Coronary artery (tissue), 2 donors: Measurements from ENCODE around the gene P3R3URF.
A peak's percentile ranks its signal among the peaks of the same experiment; 100 is the strongest.
"Not testable (repeated sequence)": the region's sequence is repeated elsewhere in the genome, so short reads cannot be mapped to it uniquely, and the experiment has no call there.

Experiments used
- DNase-seq: peaks from one replicate; pipeline ENCODE4 v3.0.0-alpha.2; 2017; ENCODE audit warnings: low spot score
- H3K27ac ChIP-seq, 2 donors: fragments of 200-600 bp; sonication (generic); one replicate each; pipeline ENCODE4 v1.5.1; 2016 to 2019
- H3K4me3 ChIP-seq: fragments of 200-600 bp; sonication (generic); 2 replicates; pipeline ENCODE4 v1.5.1; 2016; ENCODE audit warnings: mild to moderate bottlenecking, moderate library complexity
- TF ChIP-seq, protein P1 (sequence below): fragments of 200-600 bp; sonication (generic); IDR thresholded peaks from one replicate; pipeline ENCODE4 v1.5.1; 2019; ENCODE audit warnings: antibody characterized with exemption

The P3R3URF gene

DNA sequence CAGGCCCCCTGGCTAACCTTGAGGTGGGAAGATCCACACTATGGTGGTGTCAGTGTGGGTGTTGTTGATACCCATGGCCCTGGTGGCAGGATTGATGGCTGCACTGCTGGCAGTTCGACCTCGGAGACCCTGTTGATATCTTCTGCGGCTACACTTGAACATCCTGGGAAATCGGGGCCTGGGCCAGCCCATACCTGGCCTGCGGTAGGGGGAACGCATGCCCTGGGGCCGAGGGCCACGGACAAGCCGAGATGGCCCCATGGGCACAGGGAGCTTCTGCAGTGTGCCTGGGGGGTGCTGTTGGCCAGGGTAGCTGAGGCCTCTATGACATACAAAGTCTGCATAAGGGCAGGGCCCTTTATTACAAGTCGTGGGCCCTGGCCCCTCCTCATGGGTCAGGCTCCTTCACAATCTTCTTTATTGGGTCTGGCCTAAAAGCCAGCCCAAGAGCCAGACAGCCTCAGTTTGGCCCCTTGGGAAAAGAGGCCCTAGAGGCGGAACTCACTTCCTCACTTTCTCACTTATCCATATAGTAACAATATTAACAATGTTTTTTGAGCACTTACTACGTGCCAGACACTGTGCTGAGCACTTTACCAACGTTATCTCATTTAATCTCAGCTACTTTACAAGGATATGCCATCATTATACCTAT, at the start of gene P3R3URF:
Gene P3R3URF (minus strand): TSS at position 278 of the 655 bp plus-strand sequence. CDS start 17 bp downstream, at position 261.
- no peak for DNase-seq
- Histone ChIP-seq H3K27ac (peak within 1 kb of the TSS in 1 of 2 donors; percentile 85), H3K4me3 (no peak within 1 kb of the TSS)
- TF ChIP-seq, protein P1, sequence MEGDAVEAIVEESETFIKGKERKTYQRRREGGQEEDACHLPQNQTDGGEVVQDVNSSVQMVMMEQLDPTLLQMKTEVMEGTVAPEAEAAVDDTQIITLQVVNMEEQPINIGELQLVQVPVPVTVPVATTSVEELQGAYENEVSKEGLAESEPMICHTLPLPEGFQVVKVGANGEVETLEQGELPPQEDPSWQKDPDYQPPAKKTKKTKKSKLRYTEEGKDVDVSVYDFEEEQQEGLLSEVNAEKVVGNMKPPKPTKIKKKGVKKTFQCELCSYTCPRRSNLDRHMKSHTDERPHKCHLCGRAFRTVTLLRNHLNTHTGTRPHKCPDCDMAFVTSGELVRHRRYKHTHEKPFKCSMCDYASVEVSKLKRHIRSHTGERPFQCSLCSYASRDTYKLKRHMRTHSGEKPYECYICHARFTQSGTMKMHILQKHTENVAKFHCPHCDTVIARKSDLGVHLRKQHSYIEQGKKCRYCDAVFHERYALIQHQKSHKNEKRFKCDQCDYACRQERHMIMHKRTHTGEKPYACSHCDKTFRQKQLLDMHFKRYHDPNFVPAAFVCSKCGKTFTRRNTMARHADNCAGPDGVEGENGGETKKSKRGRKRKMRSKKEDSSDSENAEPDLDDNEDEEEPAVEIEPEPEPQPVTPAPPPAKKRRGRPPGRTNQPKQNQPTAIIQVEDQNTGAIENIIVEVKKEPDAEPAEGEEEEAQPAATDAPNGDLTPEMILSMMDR, result no peak

DNA sequence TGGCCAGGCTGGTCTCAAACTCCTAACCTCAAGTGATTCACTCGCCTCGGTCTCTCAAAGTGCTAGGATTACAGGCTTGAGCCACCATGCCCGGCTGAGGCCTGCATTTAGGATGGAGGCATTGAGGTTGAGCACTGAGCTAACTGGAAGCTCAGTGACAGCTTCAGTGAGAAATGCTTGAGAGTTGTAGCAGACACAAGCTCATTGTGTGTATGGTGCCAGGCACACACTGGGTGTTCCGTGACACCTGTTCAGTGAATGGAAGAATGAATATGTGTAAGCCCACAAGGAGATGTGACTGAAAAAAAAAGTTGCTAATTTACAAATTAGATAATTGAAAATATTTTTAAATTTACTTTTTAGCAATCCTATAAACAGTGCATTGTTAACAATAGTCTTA, 48.7 kb upstream of the P3R3URF start:
- no peak overlapping the region for H3K27ac ChIP-seq
- no peak overlapping the region for H3K4me3 ChIP-seq
- no peak for DNase-seq
- TF ChIP-seq, protein P1, result no peak

DNA sequence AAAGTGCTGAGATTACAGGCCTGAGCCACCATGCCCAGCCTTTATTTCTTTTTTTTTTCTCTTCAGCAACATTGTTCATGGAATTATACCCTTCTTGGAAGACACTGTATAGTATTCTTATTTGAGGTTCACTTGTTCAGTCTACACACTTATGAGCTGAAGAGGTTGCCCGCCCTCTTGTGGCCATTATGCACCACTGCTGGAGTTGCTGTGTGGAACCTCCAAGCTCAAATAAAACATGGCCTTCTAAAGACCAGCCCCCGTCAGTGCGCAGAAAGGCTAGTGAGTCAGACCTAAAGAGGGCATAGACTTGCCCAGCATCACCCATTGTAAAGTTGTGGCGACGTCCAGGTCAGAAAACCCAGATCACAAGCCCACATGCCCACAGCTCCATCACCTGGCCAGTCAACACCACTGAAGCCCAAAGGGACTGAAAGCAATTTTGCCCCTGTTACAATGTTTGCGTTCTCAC, 47.2 kb upstream of the P3R3URF start:
- TF ChIP-seq, protein P1, result peak; percentile 89
- Histone ChIP-seq H3K4me3 (no peak overlapping the region), H3K27ac (no peak overlapping the region)
- no peak for DNase-seq

DNA sequence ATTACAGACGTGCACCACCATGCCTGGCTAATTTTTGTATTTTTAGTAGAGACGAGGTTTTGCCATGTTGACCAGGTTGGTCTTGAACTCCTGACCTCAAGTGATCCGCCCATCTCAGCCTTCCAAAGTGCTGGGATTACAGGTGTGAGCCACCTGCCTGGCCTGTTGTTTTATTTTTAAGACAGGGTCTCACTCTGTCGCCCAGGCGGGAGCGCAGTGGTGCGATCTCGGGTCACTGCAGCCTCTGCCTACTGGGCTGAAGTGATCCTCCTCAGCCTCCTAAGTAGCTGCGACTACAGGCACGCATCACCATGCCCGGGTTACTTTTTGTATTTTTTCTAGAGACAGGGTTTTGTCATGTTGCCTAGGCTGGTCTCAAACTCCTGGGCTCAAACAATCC, 46.8 kb upstream of the P3R3URF start:
- H3K4me3 ChIP-seq, DNase-seq: not testable (repeated sequence)

DNA sequence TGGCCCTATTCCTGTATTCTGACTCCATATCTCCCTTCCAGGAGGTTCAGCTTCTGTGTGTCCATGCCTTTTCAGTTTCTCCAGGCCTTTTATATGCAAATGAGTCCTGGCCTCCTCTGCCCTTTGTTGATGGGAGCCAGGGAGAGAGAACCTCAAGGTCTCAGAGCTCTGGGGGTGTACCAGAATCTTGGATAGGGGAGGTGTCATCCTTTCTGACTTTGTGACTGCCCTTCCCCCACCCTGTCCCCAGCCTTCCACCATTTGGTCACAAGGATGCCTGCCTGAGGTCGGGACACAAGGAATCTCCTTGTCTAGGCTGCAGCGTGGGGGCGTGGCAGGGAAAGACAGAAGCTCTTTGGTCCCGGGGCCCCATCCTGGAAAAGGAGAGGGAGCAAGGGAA, 45.5 kb upstream of the P3R3URF start:
- DNase-seq, result no peak

More for the DNA sequence above, 46.8 kb upstream of the P3R3URF start:
- H3K27ac ChIP-seq, result not testable (repeated sequence)

DNA sequence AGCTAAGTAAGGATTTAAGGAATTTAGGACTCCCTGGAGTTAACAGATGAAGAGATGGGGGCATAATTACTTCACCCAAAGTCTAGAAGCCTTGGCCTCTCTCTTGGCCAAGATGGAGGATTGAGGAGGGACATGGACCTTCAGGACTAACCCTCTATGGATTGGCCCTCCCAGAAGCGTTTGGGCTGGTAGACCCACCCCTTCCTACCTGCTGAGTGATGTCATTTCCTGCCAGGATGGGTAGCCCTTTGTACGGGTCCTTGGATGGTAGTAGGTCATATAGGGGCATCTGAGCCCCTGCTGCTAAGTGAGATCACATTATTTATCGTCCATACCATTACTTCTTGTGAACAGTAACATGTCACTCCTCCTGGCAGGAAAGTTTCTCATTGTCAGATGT, 44.5 kb upstream of the P3R3URF start:
- Histone ChIP-seq H3K27ac (no peak overlapping the region), H3K4me3 (no peak overlapping the region)
- DNase-seq, result no peak
- TF ChIP-seq, protein P1, result no peak

More for the DNA sequence above, 45.5 kb upstream of the P3R3URF start:
- Histone ChIP-seq H3K4me3 (no peak overlapping the region), H3K27ac (no peak overlapping the region)
- TF ChIP-seq, protein P1, result no peak

DNA sequence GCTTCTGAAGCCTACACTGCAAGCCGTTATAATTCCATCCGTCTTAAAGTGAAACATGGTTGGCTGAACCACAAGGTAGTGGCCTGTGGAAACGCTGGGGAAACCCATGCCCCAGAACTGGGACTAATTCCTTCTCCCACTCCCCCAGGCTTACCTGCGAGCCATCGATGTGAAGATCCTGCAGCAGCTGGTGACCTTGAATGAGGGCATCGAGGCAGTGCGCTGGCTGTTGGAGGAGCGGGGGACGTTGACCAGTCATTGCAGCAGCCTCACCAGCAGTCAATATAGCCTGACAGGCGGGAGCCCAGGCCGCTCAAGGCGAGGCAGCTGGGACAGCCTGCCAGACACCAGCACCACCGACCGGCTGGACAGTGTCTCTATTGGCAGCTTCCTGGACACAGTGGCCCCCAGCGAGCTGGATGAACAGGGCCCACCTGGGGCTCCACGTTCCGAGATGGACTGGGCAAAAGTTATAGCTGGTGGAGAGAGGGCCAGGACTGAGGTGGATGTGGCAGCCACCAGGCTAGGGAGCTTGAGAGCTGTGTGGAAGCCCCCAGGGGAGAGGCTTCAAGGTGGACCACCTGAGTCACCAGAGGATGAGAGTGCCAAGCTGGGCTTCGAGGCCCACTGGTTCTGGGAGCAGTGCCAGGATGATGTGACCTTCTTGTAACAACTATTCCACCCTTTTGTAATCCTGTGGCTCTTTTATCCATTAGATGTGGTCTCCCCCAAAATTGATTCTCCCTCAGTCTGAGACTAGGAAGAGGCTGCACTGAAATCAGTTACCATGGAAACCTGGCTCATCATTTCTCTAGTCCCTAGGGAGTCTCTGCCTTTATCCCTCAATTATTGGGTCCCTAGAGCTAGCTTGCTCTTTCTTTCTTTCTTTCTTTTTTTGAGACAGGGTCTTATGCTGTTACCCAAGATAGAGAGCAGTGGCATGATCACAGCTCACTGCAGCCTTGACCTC, 43.5 kb upstream of the P3R3URF start:
- Histone ChIP-seq H3K27ac (no peak overlapping the region), H3K4me3 (no peak overlapping the region)
- no peak for DNase-seq
- TF ChIP-seq, protein P1, result no peak
